ENCODE data around the gene PPM1G. TPM values are rescaled to one million over a fixed set of nuclear protein-coding genes. Genes with fewer than 3 reads are reported as not detected.

The PPM1G gene
- total and polyA plus RNA-seq, 3 donors from 2014 or later = 163 to 569 (median 245) TPM

GRCh38 chr2:27420996-27421395 is 11.6 kb upstream of the PPM1G start:
- H3K27me3 ChIP-seq = no peaks in the 10 kb centered on the region
- DNase-seq = no peak
- H3K4me1 ChIP-seq = no peaks in the 10 kb centered on the region
- H3K36me3 ChIP-seq (ENCODE audit: low read depth, missing control alignments) = no peaks in the 10 kb centered on the region
- H3K4me3 ChIP-seq = no peak overlapping the region
- TF ChIP-seq CTCF (IDR thresholded peaks at IDR 0.05) = no peak
- no peak for TF ChIP-seq POLR2A (IDR thresholded peaks at IDR 0.05)
- intact Hi-C loops (cut with DNase I; ENCODE audit: low total_unique reads) = no loop called here
- H3K9me3 ChIP-seq = no peaks in the 10 kb centered on the region
- H3K27ac ChIP-seq = no peak overlapping the region

DNA sequence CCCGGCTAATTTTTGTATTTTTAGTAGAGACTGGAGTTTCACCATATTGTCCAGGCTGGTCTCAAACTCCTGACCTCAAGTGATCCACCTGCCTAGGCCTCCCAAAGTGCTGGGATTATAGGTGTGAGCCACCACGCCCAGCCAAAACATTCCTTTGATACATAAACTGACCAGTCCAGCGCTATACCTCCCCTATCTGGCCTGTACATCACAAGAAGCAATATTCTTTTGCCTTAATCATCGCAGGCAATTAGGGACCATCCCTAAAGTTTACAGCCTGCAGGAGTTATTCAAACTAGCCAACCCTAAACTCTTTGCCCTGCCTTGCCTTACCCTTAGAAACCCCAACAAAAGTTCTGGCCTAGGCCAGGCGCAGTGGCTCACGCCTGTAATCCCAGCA is 6.8 kb upstream of the PPM1G start:
- H3K36me3 ChIP-seq (ENCODE audit: low read depth, missing control alignments) = no peaks in the 10 kb centered on the region
- no peak overlapping the region for H3K4me3 ChIP-seq
- H3K27me3 ChIP-seq = no peaks in the 10 kb centered on the region
- TF ChIP-seq POLR2A (IDR thresholded peaks at IDR 0.05) (no peak), CTCF (IDR thresholded peaks at IDR 0.05) (no peak)
- whole genome bisulfite sequencing, 2 donors = 93 to 96% methylated on average over 6 of the region's 6 CpGs
- no peak overlapping the region for H3K27ac ChIP-seq
- intact Hi-C loops (cut with DNase I; ENCODE audit: low total_unique reads) = no loop called here
- no peaks in the 10 kb centered on the region for H3K4me1 ChIP-seq
- DNase-seq = no peak
- no peaks in the 10 kb centered on the region for H3K9me3 ChIP-seq

- Histone ChIP-seq H3K9me3 (no peaks in the 10 kb centered on the region), H3K4me3 (no peak overlapping the region), H3K27ac (no peak overlapping the region), H3K4me1 (peaks cover 10% of the 10 kb centered on the region), H3K36me3 (ENCODE audit: low read depth, missing control alignments) (no peaks in the 10 kb centered on the region), H3K27me3 (no peaks in the 10 kb centered on the region)
- intact Hi-C loops (cut with DNase I; ENCODE audit: low total_unique reads) = no loop called here
- TF ChIP-seq POLR2A (IDR thresholded peaks at IDR 0.05) = no peak
- TF ChIP-seq CTCF (IDR thresholded peaks at IDR 0.05) = no peak
- DNase-seq = no peak
- WGBS, 2 donors = 85 to 86% methylated on average over 9 of the region's 9 CpGs
Observed at GRCh38 chr2:27412419-27413152, 3.2 kb upstream of the PPM1G start.

DNA sequence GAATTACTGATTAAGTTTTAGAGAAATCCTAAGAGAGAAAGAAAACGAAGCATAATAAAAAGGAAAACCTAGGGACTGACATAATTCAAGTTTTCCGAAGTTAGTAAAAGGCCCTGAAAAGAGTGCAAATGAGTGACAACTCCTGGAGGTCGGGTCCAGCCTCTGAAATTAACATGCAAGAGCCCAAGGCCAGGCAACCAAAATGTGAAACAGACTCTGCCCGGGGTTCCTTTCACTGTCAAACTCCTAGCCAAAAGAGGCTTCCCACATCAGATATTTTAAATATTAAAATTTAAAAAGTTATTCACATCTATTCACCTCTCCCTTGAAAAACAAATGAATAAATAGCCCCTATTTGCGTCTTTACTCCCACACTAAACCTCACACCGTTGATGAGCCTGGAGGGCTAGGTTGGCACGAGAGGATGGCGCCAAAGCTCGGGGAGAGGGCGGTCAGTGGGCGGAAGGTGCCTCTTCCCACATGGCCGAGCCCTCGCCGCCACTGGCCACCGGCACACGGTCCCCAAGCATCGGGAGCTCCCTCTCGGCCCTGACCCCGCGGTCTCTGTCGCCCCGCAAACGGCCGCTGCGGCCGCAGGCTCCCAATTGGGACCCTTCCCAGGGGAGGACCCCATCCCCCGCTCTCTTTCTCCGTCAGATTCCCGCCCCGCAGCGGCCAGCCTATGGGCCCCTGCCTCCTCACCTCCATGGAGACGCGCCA is 630 bp downstream of the PPM1G start:
- WGBS, 2 donors = 0 to 1% methylated on average over 25 to 28 of the region's 33 CpGs
- H3K4me1 ChIP-seq = peaks cover 11% of the 10 kb centered on the region
- no peaks in the 10 kb centered on the region for H3K27me3 ChIP-seq
- peak; percentile 34 for DNase-seq
- TF ChIP-seq CTCF (IDR thresholded peaks at IDR 0.05) = no peak
- no peak for TF ChIP-seq POLR2A (IDR thresholded peaks at IDR 0.05)
- H3K4me3 ChIP-seq = peak overlapping the region; percentile 87 to 91
- no peaks in the 10 kb centered on the region for H3K36me3 ChIP-seq (ENCODE audit: low read depth, missing control alignments)
- peak overlapping the region; percentile 61 to 78 for H3K27ac ChIP-seq
- intact Hi-C loops (cut with DNase I; ENCODE audit: low total_unique reads) = no loop called here
- no peaks in the 10 kb centered on the region for H3K9me3 ChIP-seq
